ENCODE results near the gene PARD3. TPM values are rescaled to one million over a fixed set of nuclear protein-coding genes. Genes with fewer than 3 reads are reported as not detected.
A peak's percentile ranks its signal among the peaks of the same experiment; 100 is the strongest.

The PARD3 gene
- total and polyA plus RNA-seq, 2 donors (not counting 1 experiment from before 2014, with no cell fraction given): 24.0 to 46.4 TPM

DNA sequence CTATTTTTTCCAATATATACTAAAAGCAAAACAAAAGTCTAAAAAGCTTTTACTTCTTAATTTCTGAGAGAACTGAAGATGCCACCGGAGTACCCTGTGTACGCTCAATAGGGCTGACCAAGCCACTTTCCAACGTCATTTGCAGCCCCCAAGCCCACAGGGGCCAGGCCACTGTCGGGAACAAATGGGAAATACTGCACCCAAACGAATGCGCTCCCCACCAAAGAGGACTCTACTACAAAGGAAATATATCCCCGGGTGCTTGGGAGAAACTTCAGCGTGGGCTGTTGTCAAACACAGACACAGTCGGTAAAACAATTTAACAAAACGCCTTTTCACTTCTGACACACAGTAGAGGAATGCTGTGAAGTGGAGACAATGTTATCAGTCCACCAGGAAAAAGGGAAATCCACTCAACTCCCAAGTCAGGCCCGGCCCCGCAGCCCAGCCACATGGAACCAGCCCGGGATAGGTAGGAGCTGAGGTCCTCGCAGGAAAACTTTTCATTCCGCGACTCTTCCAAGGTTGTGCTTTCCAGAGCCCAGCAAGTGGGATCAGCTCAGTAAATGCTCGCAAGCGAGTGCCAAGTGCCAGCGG, 1.4 kb downstream of the PARD3 start:
- Histone ChIP-seq H3K4me2 (ENCODE audit: extremely low read depth, insufficient read depth, low read length) (peak overlapping the region; percentile 88), H3K9ac (ENCODE audit: insufficient read depth, low read length) (peak overlapping the region; percentile 73), H3K4me3 (replicated peaks in 1 of 4; ENCODE audit: control extremely low read depth in 1 of 4, insufficient read depth in 1 of 4, low read depth in 3 of 4, low read length in 4 of 4) (peak overlapping the region; percentile 48 to 87 (median 80)), H3K4me1 (ENCODE audit: control insufficient read depth, extremely low read depth, insufficient read depth, low read length) (peaks cover 2% of the 10 kb centered on the region), H3K9me3 (ENCODE audit: control insufficient read depth, insufficient read depth, low read depth, low read length) (no peaks in the 10 kb centered on the region), H3K36me3 (ENCODE audit: control insufficient read depth, insufficient read depth, low read length) (no peaks in the 10 kb centered on the region), H2AFZ (ENCODE audit: low read length) (peak overlapping the region; percentile 4), H3K27me3 (ENCODE audit: control insufficient read depth, insufficient read depth, low read length) (no peaks in the 10 kb centered on the region), H3K27ac (ENCODE audit: insufficient read depth, low read length) (peak overlapping the region; percentile 51), H4K20me1 (ENCODE audit: control insufficient read depth, extremely low read depth, insufficient read depth, low read length) (no peaks in the 10 kb centered on the region), H3K79me2 (ENCODE audit: control insufficient read depth, insufficient read depth, low read length) (peaks cover 26% of the 10 kb centered on the region)
- peak; percentile 30 to 84 for DNase-seq (ENCODE audit: low read depth in 2 of 2)
- TF ChIP-seq, protein P1, sequence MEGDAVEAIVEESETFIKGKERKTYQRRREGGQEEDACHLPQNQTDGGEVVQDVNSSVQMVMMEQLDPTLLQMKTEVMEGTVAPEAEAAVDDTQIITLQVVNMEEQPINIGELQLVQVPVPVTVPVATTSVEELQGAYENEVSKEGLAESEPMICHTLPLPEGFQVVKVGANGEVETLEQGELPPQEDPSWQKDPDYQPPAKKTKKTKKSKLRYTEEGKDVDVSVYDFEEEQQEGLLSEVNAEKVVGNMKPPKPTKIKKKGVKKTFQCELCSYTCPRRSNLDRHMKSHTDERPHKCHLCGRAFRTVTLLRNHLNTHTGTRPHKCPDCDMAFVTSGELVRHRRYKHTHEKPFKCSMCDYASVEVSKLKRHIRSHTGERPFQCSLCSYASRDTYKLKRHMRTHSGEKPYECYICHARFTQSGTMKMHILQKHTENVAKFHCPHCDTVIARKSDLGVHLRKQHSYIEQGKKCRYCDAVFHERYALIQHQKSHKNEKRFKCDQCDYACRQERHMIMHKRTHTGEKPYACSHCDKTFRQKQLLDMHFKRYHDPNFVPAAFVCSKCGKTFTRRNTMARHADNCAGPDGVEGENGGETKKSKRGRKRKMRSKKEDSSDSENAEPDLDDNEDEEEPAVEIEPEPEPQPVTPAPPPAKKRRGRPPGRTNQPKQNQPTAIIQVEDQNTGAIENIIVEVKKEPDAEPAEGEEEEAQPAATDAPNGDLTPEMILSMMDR (conservative IDR thresholded peaks at IDR 0.05 in 1 of 2, IDR thresholded peaks at IDR 0.05 in 1 of 2; ENCODE audit: low read depth in 1 of 2, low read length in 2 of 2): no peak
- TF ChIP-seq EZH2 (IDR thresholded peaks at IDR 0.05; ENCODE audit: low read length, missing control alignments): no peak

DNA sequence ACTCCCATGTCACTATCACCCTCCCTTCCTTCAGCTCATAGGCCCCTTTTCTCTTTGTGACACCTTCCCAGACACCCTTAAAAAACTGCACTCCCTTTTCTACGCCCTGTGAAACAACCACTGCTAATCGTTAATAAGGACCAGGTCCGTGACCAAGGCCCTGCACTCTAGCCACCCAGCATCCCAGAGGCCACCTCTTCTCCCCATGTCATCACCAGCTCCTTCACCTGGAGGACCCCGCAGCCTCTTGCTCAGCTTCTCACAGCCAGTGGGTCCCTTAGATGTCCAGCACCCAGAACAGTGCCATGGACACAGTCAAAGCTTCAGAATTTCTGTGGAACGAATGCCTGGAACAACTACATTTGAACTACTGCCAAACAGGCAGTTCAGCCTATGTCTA, 2.3 kb downstream of the PARD3 start:
- Histone ChIP-seq H3K36me3 (ENCODE audit: control insufficient read depth, insufficient read depth, low read length) (no peaks in the 10 kb centered on the region), H3K4me2 (ENCODE audit: extremely low read depth, insufficient read depth, low read length) (peak overlapping the region; percentile 2), H3K9ac (ENCODE audit: insufficient read depth, low read length) (no peak overlapping the region), H3K4me3 (replicated peaks in 1 of 4; ENCODE audit: control extremely low read depth in 1 of 4, insufficient read depth in 1 of 4, low read depth in 3 of 4, low read length in 4 of 4) (no peak overlapping the region), H3K27me3 (ENCODE audit: control insufficient read depth, insufficient read depth, low read length) (no peaks in the 10 kb centered on the region), H3K79me2 (ENCODE audit: control insufficient read depth, insufficient read depth, low read length) (peaks cover 29% of the 10 kb centered on the region), H2AFZ (ENCODE audit: low read length) (no peak overlapping the region), H3K27ac (ENCODE audit: insufficient read depth, low read length) (no peak overlapping the region), H3K9me3 (ENCODE audit: control insufficient read depth, insufficient read depth, low read depth, low read length) (no peaks in the 10 kb centered on the region), H3K4me1 (ENCODE audit: control insufficient read depth, extremely low read depth, insufficient read depth, low read length) (peaks cover 3% of the 10 kb centered on the region), H4K20me1 (ENCODE audit: control insufficient read depth, extremely low read depth, insufficient read depth, low read length) (no peaks in the 10 kb centered on the region)
- DNase-seq (ENCODE audit: low read depth in 2 of 2): no peak
- TF ChIP-seq, protein P1 (conservative IDR thresholded peaks at IDR 0.05 in 1 of 2, IDR thresholded peaks at IDR 0.05 in 1 of 2; ENCODE audit: low read depth in 1 of 2, low read length in 2 of 2): no peak
- no peak for TF ChIP-seq EZH2 (IDR thresholded peaks at IDR 0.05; ENCODE audit: low read length, missing control alignments)

DNA sequence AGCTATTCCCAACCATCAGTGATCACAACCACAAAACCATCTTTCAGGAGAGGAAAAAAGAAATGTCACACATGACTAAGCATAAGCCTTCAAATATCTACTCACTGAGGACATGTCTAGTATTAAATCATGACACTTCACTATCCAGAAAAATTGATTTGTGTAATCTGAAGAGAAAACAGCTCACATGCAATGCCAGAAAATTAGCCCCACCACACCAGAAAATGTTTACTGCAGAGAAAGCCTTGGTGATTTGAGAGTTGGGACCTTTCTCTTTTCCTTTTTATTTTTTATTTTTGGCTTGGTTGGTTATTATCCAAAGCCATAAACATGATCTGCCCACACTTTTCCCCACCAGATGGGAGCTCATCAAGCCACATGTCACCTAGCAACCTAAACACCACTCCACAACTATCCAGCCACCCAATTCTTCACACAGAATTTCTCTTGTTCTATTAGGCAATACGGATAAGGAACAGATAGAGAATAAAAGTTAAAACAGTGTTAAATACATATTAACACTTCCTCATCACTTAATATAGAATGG, 3.1 kb downstream of the PARD3 start:
- Histone ChIP-seq H4K20me1 (ENCODE audit: control insufficient read depth, extremely low read depth, insufficient read depth, low read length) (no peaks in the 10 kb centered on the region), H3K9ac (ENCODE audit: insufficient read depth, low read length) (no peak overlapping the region), H3K79me2 (ENCODE audit: control insufficient read depth, insufficient read depth, low read length) (peaks cover 32% of the 10 kb centered on the region), H3K27me3 (ENCODE audit: control insufficient read depth, insufficient read depth, low read length) (no peaks in the 10 kb centered on the region), H3K4me3 (replicated peaks in 1 of 4; ENCODE audit: control extremely low read depth in 1 of 4, insufficient read depth in 1 of 4, low read depth in 3 of 4, low read length in 4 of 4) (no peak overlapping the region), H3K4me2 (ENCODE audit: extremely low read depth, insufficient read depth, low read length) (no peak overlapping the region), H3K9me3 (ENCODE audit: control insufficient read depth, insufficient read depth, low read depth, low read length) (no peaks in the 10 kb centered on the region), H3K27ac (ENCODE audit: insufficient read depth, low read length) (no peak overlapping the region), H2AFZ (ENCODE audit: low read length) (no peak overlapping the region), H3K36me3 (ENCODE audit: control insufficient read depth, insufficient read depth, low read length) (no peaks in the 10 kb centered on the region), H3K4me1 (ENCODE audit: control insufficient read depth, extremely low read depth, insufficient read depth, low read length) (peaks cover 3% of the 10 kb centered on the region)
- peak; percentile 36 to 47 for DNase-seq (ENCODE audit: low read depth in 2 of 2)
- no peak for TF ChIP-seq EZH2 (IDR thresholded peaks at IDR 0.05; ENCODE audit: low read length, missing control alignments)
- TF ChIP-seq, protein P1 (conservative IDR thresholded peaks at IDR 0.05 in 1 of 2, IDR thresholded peaks at IDR 0.05 in 1 of 2; ENCODE audit: low read depth in 1 of 2, low read length in 2 of 2): no peak

Measured in fibroblast of lung (primary cell).